SU-DHL-6 (cell line): ENCODE results near the gene SYNDIG1.

Experiments
- EZH2phosphoT487 ChIP-seq: fragments of 200-600 bp; sonication (generic), shearing (Covaris generic); conservative IDR thresholded peaks from 2 replicates; pipeline ENCODE4 v1.6.1; 2018; ENCODE audit warnings: mild to moderate bottlenecking, antibody characterized with exemption, low read length, moderate library complexity, mixed read lengths
- TF ChIP-seq, protein P1 (sequence below): fragments of 200-600 bp; sonication (generic); IDR thresholded peaks from one replicate; pipeline ENCODE4 v1.5.1; 2017; ENCODE audit warnings: antibody characterized with exemption, mild to moderate bottlenecking, low read length, moderate library complexity; ENCODE audit not compliant: insufficient read depth, poor library complexity, severe bottlenecking

DNA sequence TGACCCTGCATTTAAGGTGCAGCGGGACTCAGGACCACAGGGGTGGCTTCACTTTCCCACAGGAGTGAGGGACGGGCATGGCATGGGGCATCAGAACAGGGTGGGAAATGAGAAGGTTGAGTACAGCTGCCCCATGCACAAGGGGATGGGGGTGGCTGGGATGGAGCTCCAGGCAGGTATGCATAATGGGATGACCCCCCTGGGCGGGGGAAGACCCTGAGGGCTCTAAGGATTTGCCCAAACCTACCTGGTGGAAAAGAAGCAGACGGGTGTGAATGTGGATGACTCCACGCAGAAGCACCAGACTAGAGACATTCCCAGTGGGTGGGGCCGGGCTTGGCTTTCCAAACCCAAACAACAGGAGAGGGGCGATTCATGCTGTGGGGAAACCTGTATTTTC lies 200.3 kb downstream of the SYNDIG1 start:
- TF ChIP-seq, protein P1, sequence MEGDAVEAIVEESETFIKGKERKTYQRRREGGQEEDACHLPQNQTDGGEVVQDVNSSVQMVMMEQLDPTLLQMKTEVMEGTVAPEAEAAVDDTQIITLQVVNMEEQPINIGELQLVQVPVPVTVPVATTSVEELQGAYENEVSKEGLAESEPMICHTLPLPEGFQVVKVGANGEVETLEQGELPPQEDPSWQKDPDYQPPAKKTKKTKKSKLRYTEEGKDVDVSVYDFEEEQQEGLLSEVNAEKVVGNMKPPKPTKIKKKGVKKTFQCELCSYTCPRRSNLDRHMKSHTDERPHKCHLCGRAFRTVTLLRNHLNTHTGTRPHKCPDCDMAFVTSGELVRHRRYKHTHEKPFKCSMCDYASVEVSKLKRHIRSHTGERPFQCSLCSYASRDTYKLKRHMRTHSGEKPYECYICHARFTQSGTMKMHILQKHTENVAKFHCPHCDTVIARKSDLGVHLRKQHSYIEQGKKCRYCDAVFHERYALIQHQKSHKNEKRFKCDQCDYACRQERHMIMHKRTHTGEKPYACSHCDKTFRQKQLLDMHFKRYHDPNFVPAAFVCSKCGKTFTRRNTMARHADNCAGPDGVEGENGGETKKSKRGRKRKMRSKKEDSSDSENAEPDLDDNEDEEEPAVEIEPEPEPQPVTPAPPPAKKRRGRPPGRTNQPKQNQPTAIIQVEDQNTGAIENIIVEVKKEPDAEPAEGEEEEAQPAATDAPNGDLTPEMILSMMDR = no peak
- no peak for TF ChIP-seq EZH2phosphoT487
